Measurements from ENCODE around the gene MET.

MET gene

DNA sequence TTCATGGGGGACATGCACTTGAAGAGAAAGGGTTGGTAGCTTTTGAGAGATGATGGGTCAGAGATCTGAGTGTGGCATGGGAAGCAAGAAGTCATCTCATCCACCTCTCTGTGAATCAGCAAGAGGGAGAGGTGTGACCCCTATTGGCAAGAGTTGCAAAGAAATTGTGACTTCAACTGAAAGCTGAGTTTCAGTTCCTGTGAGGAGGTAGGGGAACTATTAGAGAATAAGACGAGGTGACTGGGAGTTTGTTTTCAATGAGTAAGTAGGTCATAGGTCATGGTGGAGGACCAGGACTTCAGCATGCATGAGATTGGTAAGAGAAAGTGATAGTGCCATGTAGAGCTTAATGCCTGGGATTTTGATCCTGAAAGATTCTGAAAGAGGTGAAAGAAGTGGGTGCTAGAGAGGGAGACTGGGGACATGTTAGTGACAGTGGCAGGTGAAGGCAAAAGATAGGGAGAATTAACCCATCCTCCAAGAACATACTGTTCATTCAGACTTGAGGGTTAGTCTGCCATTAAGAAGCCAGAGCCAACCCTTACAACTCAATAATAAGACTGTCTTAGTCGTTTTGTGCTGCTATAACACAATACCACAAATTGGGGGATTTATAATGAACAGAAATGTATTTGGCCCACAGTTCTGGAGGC, 114.9 kb downstream of the MET start:
- no peak for DNase-seq

DNA sequence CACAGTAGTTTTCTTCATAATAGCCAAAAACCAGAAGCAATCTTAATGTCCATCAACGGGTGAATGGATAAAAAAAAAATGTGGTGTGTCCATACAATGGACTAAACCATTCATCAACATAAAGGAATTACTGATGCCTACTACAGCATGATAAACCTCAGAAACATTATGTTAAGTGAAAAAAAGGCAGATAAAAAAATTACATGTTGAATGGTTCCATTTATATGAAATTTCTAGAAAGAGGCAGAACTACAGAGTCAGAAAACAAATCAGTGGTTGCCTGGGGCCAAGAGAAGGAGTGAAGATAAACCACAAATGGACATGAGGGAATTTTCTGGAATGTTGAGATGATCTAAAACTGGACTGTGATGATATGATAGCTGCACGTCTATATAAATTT, 115.9 kb downstream of the MET start:
- DNase-seq = no peak

DNA sequence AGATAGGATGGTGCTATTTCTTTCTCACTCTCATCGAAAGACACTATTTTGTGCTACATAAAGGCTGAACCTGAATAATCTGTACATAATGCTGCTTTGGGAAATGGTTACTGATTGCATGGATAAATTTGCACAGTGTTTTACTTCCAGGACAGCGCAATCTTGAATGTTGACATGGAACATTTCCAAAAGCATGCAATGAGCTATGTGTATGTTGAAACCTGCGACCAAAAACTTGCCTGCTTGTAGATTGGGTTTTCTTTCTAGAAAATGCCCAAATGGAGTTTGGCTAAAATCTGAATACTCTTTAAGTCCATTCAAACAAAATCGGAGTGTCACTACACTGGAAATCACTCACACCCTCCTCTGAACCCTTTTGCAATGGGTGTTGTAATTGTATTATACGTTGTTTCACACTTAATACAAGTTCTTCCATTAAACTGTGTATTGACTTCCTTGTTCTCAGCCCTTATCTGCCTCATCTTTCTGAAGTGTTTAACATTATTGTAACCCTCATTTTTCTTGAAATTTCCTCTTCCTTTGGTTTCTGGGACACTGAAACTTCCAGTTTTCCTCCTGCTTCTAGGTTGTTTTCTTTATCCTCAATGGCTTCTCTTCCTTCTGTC, 116.7 kb downstream of the MET start:
- DNase-seq = no peak

DNA sequence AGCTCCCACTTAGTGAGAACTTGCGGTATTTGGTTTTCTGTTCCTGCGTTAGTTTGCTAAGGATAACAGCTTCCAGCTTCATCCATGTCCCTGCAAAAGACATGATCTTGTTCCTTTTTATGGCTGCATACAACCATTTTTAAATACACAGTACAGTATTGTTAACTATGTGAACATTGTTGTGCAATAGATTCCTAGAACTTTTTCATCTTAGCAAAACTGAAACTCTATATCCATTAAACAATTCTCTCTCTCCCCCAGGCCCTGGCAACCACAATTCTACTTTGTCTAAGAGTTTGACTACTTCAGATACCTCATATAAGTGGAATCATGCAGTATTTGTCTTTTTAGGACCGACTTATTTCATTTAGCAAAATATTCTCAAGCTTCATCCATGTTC, 118.0 kb downstream of the MET start:
- DNase-seq = no peak

DNA sequence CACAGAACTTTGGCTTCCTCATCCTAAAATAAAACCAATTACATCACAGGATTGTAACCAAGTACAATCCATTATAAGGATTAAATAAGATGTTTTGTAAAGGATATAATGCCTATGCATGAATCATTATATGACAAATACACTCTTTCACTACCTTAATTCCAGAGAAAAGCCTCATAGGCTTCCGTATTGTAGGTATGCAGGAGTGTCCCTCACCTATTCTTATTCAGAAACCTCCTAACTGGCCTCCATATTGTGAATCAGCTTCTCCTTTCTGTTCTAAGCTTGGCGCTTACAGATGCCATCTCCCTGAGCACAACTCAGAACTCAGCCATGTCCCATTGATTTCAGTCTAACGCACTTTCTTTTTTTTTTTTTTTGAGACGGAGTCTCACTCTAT, 120.8 kb downstream of the MET start:
- no peak for DNase-seq

DNA sequence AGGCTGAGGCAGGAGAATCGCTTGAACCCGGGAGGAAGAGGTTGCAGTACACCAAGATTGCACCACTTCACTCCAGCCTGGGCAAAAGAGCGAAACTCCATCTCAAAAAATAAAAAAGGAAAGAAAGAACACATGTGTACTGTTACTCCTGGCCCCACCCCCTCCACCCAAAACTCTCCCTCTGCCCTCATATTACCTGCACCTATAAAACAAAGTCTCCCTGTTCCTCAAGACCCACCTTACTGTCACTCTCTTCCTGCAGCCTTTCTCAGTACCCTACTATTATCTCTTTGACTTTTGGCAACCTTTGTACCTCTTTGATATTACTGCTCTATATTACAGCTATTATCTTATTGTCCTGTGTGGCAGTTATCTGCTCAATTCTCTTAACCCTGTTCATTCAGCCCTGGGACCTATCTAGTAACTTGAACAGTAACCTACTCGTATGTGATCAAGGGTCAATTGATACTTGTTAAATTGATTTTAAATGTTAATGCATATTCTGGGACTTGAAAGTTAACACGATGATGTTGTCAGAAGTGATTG, 121.9 kb downstream of the MET start:
- DNase-seq = no peak

DNA sequence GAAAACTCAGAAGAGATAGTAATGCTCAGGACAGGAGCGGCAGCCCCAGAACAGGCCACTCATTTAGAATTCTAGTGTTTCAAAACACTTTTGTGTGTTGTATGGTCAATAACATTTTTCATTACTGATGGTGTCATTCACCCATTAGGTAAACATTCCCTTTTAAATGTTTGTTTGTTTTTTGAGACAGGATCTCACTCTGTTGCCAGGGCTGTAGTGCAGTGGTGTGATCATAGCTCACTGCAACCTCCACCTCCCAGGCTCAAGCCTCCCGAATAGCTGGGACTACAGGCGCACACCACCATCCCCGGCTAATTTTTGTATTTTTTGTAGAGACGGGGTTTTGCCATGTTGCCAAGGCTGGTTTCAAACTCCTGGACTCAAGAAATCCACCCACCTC, 124.5 kb downstream of the MET start:
- DNase-seq = no peak

DNA sequence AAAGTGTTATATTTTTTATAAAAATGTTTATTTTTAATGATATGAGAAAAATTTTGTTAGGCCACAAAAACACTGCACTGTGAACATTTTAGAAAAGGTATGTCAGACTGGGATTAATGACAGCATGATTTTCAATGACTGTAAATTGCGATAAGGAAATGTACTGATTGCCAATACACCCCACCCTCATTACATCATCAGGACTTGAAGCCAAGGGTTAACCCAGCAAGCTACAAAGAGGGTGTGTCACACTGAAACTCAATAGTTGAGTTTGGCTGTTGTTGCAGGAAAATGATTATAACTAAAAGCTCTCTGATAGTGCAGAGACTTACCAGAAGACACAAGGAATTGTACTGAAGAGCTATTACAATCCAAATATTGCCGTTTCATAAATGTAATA, 125.6 kb downstream of the MET start:
- no peak for DNase-seq

DNA sequence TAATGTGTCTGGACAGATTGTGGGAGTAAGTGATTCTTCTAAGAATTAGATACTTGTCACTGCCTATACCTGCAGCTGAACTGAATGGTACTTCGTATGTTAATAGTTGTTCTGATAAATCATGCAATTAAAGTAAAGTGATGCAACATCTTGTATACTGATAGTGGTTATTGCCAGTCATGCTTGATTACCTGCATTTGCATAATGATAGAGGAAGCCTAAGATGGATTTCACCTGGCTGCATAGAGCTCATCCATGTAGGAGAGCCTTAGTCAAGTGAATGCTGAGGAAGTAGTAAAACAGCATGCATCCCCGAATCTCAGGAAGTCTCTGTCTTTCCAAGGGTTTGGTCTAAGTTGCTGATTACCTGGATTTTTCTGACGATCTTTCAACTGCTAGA, 126.2 kb downstream of the MET start:
- no peak for DNase-seq

DNA sequence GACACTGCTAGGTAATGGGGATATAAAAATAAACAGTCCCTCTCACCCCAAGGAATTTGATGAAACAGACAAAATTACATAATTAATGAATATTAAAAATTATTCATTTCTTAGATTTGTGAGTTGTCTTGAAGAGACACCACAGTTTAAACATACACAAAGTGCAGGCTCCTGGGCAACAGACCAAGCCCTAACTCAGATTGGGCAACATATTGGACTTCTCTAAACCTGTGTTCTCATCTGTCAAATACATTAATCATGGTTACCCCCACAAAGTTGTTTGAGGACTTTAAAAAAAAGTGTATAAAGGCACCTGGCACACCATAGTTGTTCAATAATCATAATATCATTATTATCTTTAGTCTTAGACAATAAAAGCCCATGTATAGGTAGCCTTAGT, 127.9 kb downstream of the MET start:
- no peak for DNase-seq

DNA sequence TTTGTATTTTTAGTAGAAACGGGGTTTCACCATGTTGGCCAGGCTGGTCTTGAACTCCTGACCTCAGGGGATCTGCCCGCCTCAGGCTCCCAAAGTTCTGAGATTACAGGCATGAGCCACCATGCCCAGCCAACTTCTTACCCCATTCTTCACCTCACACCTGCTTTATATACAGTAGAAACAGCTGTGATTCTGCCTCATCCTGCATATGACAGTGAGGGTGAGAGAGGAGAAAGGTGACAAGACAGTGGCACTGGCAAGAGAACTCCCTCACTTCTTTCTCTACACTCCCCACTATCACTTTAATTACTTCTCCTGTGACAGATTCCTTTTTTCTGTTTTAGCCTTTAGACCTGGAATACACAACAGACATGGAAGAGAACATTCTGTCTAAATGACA, 128.6 kb downstream of the MET start:
- no peak for DNase-seq

DNA sequence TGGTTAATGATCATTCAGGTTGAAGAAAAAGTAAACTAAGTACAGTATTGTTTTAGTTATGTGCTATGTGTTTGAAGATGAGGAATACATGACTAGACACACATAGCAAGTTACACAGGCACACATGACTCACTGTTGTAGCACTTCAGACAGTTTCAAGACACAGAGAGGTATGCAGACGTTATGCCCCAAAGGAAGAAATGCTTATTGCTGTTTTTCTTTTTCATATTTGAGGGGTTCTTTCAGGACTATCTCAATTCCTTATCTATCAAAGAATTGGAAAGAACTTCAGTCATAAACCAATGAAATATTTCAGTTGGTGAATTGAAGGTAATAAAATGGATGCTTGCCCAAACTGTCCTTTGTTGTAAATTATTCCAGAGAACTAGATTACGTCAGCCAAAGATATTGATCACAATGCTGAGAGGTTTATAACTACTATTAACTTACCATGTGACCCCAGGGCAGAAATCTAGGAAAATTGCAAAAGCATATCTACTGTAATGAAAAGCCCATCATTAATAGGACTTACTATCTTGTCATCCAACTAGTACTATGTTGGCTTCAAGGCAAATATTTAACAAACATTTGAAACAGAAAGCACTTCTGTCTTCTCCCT, 129.2 kb downstream of the MET start:
- DNase-seq = no peak

DNA sequence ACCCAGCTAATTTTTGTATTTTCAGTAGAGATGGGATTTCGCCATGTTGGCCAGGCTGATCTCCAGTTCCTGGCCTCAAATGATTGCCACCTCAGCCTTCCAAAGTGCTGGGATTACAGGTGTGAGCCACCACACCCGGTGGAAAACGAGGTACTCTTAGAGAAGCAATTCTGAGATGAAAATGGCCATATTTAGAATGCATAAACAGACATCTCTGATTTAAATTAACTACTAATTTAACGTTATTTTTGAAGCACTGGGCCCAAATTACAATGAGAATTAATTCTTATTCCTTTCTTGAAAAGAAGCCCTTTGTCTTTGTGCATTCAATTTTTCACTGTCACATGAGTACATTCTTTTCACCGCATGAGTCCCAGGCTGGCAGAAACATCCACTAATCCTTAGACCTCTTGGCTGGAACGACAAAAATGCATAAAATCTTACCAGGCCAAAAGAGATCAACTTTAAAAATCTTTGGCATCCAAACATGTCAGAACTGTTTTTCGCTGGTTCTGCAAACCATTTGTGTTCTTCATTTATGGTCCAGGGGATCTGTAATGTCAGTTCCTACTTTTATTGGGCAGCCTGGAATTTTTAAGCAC, 130.2 kb downstream of the MET start:
- no peak for DNase-seq

DNA sequence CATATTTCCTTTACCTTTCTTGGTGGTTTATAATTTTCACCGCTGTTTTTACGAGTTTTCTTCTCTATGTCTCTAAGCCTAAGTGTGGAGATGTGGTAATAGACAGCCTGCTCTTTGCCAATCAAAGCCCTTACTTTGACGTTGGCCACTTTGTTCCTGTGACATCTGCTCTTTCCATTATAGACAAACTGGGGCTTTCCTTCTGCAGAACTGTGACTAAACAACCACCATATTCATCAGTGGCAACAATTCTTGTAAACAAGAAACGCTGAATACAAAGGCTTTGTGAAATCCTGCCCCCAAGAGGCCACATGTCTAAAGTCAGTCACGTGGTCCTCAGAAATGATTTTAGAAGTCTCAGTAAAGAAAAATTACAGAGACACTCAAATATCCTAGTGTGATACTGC, 130.8 kb downstream of the MET start:
- DNase-seq = peak; percentile 46

DNA sequence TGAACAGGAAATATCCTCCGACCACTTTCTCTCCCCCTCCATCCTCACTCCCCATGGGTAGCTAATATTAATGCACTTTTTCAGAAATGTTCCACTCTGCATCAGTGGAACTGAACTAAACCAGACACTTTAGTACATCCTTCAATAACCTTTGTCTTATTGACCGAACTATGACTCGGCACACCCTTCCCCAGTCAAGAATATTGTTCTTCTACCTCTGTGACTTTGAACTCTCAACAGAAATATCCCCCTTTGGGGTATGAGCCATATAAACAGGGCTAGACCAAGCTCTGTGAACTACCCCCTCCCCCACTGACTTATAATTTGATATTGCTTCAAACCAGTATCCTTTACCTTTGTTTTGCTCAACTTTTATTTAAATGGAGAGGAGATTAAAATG, 132.5 kb downstream of the MET start:
- no peak for DNase-seq

DNA sequence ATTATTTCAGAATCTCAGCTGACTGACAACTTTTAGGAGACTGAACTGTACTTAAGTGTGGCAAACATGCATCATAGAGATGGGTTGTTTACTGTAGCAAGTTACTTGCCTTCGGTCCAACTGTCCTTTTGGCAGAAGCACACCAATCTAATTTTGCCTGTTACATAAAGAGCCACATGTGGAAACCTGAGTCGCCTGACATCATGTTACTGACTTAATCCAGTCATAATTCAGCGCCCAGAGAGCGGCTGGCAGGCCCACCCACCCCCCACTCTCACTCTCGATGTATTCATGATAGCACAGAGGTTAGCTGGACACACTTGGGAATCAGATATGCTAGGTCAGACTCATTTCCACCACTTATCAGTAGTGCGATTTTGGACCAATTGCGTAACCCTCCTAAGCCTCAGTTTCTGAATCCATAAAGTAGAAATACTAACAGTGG, 133.1 kb downstream of the MET start:
- DNase-seq = no peak

DNA sequence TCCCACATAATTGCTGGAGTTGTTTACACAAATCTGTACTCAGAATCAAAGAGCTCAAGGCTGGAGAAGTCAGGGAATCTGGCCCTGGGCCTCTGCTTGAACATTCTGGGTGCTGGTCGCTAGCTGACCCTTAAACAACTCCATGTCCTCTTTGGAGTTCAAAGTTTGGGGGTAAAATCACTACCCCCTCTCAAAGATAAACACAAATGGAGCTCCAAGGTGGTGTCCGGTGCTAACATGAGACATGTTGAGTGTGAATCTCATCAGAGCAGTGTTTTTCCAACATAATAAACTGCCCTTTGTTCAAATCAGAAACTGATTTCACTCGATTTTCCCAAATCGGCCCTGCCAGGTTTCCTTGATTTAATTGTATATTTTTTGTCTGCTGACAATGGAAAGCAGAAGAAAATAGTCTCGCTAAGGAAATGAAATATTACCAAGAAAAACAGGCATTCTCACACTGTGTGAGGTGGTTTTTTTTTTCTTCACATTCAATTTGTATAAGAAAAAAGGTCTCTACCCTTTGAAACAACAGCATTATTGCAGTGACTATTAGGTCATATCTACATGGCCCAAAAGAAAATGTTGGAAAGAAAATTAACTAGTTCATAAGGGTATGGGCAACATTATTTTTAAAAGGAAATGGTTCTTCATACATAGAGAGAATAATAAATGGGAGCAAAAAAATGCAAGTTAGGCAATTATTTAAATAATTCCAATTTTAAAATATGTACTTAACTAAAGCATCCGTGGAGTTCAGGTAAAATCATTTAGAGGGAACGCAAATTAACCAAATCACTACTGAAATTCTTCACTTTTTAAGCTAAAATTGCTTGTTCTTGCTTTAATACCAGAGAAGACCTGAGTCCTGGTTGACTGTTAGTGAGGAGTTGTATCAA, 134.3 kb downstream of the MET start:
- no peak for DNase-seq

DNA sequence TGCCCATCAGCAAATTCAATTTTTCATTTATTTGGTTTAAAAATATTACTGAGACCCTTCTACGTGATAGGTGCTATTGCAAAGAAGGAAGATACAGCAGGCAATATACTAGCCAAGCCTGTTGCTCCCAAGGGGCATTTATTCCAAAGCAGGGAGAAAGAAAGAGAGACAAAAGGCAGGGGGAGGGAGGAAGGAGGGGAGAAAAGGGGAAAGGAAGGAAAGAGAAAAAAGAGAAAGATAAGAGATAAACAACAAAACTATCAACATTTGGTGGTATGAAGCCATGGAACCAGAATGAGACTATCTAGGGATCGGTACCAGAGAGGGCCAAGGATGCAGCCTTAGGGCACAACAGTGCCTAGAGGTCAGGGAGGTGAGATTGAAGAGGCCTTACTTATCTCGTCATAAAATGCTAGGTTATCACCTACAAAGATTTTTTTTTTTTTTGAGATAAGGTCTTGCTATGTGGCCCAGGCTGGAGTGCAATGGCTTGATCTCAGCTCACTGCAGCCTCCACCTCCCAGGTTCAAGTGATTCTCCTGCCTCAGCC, 135.1 kb downstream of the MET start:
- no peak for DNase-seq

DNA sequence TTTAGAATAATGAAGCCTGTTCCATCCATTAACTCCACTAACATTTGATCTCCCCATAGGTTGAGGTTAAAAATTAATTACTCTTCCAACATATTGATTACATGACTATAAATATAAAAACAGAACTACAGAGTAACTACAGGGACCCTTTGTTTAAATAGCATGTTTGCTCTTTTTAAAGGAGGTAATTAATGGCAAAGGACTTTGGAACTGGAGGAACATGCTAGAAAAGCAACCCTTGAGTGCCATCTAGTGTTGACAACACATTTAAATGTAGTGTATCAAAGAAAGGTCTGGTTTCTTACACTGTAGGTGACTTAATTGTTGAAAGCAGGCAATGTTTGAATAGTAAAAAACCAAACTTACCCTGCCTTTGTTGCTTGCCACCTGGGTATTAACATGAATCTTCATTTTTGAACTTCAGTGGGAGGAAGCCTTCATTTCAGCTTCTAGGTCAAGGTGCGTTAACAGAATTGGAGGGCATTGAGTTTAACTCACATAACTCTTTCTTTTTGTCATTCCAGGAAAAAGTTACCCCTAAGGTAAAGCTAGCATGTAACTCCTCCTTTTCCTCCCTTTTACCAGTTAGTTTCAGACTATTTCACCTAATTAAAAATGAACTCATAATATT, 137.8 kb downstream of the MET start:
- DNase-seq = peak; percentile 81

DNA sequence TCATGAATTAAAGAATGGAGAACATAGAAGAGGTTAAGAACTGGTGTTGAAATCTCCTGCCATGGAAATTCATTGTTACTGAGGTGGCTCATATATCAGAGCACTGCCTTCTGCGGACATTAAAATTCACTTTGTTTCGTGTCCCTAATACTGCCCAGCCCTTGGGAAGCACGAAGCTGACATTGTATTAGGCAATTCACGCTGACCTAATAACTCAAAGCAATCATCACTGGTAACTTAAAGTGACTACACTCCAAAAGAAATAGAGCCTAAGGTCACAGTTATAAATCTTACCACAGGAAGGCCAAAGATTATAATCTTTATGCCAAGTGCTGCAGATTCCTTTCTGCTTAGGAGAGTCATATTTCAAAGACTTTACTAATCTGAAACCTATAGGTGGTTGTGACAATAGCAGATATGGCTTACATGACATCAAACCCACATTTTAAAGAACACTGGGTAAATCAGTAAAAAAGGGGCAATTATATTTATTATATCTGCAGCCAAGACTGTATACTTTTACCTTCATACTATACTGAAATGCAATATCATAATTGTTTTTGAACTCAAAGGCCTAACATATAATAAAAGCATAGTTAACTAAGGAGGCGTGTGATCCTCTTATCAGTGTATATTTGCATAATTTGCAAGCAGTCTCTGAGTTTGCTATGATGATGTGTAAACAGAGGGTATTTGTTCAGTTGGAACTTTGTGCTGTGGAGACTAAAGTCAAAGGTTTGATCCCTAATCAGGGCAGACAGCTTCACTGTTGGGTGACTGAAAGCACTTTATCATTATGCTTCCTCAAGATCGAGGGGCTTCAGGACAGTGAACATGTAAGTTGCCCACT, 138.5 kb downstream of the MET start:
- no peak for DNase-seq

DNA sequence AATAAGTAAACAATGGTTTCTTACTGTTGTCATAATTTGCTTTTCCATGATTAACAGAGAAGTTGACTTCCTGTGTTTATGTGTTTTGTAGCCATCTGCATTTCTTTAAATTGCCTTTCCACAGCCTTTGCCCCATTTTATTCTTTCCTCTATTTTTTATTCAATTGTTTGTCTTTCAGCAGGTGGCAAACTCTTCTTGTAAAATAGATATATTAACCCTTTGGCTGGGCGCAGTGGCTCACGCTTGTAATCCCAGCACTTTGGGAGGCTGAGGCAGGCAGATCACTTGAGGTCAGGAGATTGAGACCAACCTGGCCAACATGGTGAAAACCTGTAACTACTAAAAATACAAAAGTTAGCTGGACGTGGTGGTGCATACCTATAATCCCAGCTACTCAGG, 139.8 kb downstream of the MET start:
- no peak for DNase-seq
